Measurements from ENCODE around the gene ZC2HC1B.

Gene ZC2HC1B

GRCh38 chr6:143959927-143960326 lies 95.7 kb downstream of the ZC2HC1B start:
- no peak for DNase-seq (ENCODE audit: low read depth)
- TF ChIP-seq, protein P1, sequence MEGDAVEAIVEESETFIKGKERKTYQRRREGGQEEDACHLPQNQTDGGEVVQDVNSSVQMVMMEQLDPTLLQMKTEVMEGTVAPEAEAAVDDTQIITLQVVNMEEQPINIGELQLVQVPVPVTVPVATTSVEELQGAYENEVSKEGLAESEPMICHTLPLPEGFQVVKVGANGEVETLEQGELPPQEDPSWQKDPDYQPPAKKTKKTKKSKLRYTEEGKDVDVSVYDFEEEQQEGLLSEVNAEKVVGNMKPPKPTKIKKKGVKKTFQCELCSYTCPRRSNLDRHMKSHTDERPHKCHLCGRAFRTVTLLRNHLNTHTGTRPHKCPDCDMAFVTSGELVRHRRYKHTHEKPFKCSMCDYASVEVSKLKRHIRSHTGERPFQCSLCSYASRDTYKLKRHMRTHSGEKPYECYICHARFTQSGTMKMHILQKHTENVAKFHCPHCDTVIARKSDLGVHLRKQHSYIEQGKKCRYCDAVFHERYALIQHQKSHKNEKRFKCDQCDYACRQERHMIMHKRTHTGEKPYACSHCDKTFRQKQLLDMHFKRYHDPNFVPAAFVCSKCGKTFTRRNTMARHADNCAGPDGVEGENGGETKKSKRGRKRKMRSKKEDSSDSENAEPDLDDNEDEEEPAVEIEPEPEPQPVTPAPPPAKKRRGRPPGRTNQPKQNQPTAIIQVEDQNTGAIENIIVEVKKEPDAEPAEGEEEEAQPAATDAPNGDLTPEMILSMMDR (IDR thresholded peaks at IDR 0.05; ENCODE audit: low read depth, low read length, missing control alignments), result no peak
- no peak overlapping the region for H3K4me3 ChIP-seq (ENCODE audit: low read depth, low read length)

DNA sequence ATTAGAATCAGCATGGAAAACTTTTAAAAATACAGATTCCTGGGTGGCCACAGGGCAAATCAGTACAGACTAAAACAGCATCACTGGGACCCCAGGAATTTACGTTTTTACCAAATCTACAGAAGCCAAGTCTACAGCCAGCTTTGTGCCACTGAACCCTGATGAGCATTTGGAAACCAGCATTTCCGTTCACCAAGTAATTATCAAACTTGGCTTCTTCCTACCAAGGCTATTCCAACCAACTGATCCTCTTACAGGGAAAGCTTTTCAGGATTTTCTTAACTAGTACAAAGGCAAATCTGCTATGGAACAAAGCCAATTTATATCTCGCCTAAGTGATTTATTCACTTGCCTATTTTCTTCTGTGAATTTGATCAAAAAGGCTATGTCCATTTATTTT lies 96.8 kb downstream of the ZC2HC1B start:
- H3K4me3 ChIP-seq (ENCODE audit: low read depth, low read length), result no peak overlapping the region
- no peak for DNase-seq (ENCODE audit: low read depth)
- TF ChIP-seq, protein P1 (IDR thresholded peaks at IDR 0.05; ENCODE audit: low read depth, low read length, missing control alignments), result no peak

DNA sequence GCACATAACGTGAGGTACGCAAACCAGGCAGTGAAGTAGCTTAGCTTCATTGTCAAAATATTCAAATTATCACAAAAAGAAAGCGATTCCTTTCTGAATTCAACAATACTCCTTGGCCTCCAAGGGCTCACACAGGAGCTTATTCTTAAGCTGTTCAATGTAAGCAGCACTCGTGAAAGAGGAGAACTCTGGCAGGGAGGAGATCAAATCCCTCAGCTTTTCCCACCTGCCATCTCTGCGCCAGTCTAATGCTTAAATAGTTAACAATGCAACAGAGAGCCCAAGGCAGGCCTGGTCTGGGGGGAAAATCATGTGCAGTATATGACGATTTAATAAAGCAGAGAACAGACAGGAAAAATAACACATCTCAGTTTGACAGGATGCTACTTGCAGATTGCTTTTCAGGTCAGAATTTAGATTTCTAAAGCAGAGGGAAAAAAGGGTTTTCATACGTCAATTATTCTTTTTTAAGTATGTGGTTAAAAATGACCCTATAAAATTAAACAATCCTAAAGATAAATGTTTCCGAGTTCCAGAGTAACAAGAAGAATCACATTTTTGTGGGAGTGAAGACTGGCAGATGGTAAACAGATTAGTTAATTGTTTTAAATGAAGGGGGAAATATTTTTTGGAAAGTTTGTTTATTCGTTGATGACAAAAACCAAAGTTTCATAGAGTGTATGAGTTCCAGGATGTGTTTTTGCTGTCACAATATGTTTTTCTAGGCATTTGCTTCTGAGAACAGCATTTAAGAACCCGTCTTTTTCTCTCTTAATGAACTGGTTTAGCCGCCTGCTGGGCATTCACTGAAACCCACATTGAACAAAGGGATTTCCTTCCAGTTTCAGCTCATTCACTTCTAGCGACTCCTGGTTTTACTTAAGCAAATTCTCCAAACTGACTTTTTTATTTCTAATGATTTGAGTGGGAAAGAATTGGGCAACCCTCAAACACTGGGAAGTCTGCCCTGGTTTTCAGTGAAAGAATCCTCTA lies 97.9 kb downstream of the ZC2HC1B start:
- H3K4me3 ChIP-seq (ENCODE audit: low read depth, low read length), result no peak overlapping the region
- DNase-seq (ENCODE audit: low read depth), result no peak

GRCh38 chr6:143963158-143963919 lies 99.1 kb downstream of the ZC2HC1B start:
- no peak for DNase-seq (ENCODE audit: low read depth)
- TF ChIP-seq, protein P1 (IDR thresholded peaks at IDR 0.05; ENCODE audit: low read depth, low read length, missing control alignments), result no peak
- H3K4me3 ChIP-seq (ENCODE audit: low read depth, low read length), result no peak overlapping the region

More for the DNA sequence above, 97.9 kb downstream of the ZC2HC1B start:
- TF ChIP-seq, protein P1 (IDR thresholded peaks at IDR 0.05; ENCODE audit: low read depth, low read length, missing control alignments), result no peak

DNA sequence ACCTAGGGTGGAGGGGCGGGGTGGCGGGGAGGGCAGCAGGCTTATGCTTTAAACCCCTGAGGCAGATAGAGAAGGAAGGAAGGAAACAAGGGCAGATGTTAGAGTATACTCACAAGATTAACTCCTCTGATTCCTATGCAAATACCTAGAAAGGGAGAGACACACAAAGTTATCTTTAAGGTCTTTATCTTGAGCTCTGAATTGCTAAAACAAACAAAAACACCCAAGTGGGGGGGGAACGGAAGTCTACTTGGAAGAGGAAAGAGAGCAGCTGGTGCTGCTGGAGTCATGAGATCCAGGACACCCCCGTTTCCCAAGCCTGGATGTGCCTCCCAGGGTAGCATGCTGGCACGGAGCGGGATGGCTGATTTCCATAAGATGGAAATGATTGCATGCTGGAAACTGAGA lies 100.4 kb downstream of the ZC2HC1B start:
- no peak for DNase-seq (ENCODE audit: low read depth)
- TF ChIP-seq, protein P1 (IDR thresholded peaks at IDR 0.05; ENCODE audit: low read depth, low read length, missing control alignments), result no peak
- H3K4me3 ChIP-seq (ENCODE audit: low read depth, low read length), result no peak overlapping the region

- DNase-seq (ENCODE audit: low read depth), result no peak
- TF ChIP-seq, protein P1 (IDR thresholded peaks at IDR 0.05; ENCODE audit: low read depth, low read length, missing control alignments), result no peak
- no peak overlapping the region for H3K4me3 ChIP-seq (ENCODE audit: low read depth, low read length)
Observed at GRCh38 chr6:143965503-143966171, 101.4 kb downstream of the ZC2HC1B start.
